Lung (tissue), 12 donors: ENCODE data around the gene BMX. TPM values are rescaled to one million over a fixed set of nuclear protein-coding genes. Genes with fewer than 3 reads are reported as not detected.

Experiments used
- ATAC-seq: fragments of 200-7000 bp; cut with Tn5 transposase; one replicate; pipeline ENCODE4 v1.9.1; 2020; ENCODE audit warnings: moderate number of reproducible peaks; ENCODE audit not compliant: insufficient read depth, low FRiP score
- DNase-seq, 3 donors: peaks; one replicate each; pipeline ENCODE4 v3.0.0-alpha.2; 2013 to 2017
- H3K27ac ChIP-seq, 2 donors: one replicate each; pipeline ENCODE4 v1.5.1; 2013; ENCODE audit warnings: mild to moderate bottlenecking in 2 of 2, moderate library complexity in 2 of 2, control low read depth in 1 of 2, inconsistent platforms in 1 of 2, low read depth in 1 of 2, low read length in 1 of 2
- H3K27me3 ChIP-seq, 3 donors: one replicate each; pipeline ENCODE4 v1.5.1; 2013; ENCODE audit warnings: low read length in 2 of 3; ENCODE audit not compliant: control insufficient read depth in 3 of 3, insufficient read depth in 3 of 3
- H3K36me3 ChIP-seq, 4 donors: one replicate each; pipeline ENCODE4 v1.5.1; 2013; ENCODE audit warnings: low read length in 4 of 4, mild to moderate bottlenecking in 1 of 4, moderate library complexity in 1 of 4; ENCODE audit not compliant: control insufficient read depth in 4 of 4, insufficient read depth in 4 of 4
- H3K4me1 ChIP-seq, 5 donors: one replicate each; pipeline ENCODE4 v1.5.1; 2013; ENCODE audit warnings: low read length in 5 of 5, mild to moderate bottlenecking in 2 of 5, moderate library complexity in 1 of 5; ENCODE audit not compliant: control insufficient read depth in 5 of 5, insufficient read depth in 5 of 5
- H3K4me3 ChIP-seq: one replicate; pipeline ENCODE4 v1.5.1; 2013; ENCODE audit warnings: mild to moderate bottlenecking, control low read depth, moderate library complexity
- H3K9ac ChIP-seq, 2 donors: one replicate each; pipeline ENCODE4 v1.5.1; 2013; ENCODE audit warnings: low read length in 2 of 2, control low read depth in 1 of 2; ENCODE audit not compliant: insufficient read depth in 1 of 2
- H3K9me3 ChIP-seq, 4 donors: one replicate each; pipeline ENCODE4 v1.5.1; 2013; ENCODE audit warnings: low read length in 3 of 4, mild to moderate bottlenecking in 1 of 4, moderate library complexity in 1 of 4; ENCODE audit not compliant: control insufficient read depth in 4 of 4, insufficient read depth in 3 of 4
- WGBS, 2 donors: extraction: QIAGEN DNeasy Blood & Tissue Kit; methylation state at CpG; one replicate each; pipeline ENCODE4 v1.1.7; 2013; 5-methylcytosine and 5-hydroxymethylcytosine counted together
- polyA plus RNA-seq, 2 donors: library from polyadenylated mRNA; stranded (reverse); fragments of 200-250 nt; gene quantifications; one replicate each; pipeline ENCODE4 v1.2.1, GENCODE V29; 2013
- total RNA-seq, 2 donors: library from RNA; depleted of rRNA in 1 of 2; stranded (reverse); fragments of >200 nt in 1 of 2; gene quantifications; one replicate each; pipeline ENCODE4 v1.2.1, GENCODE V29; 2014 to 2021
- TF ChIP-seq, protein P1 (sequence below): IDR thresholded peaks from 2 replicates; pipeline ENCODE4 v1.5.1; 2012; ENCODE audit warnings: mild to moderate bottlenecking; ENCODE audit errors: control extremely low read depth, extremely low read depth
- donor health status: control.
- donor health status: control.
- donor health status: Bipolar disorder and iron deficiency.
- donor health status: healthy.
- donor health status: DM: yes; HTN: yes; CAD: no.

The BMX gene
- total and polyA plus RNA-seq, 4 donors = 1.4 to 4.0 (median 2.5) TPM

- peaks cover 0 to 14% (median 0%) of the 10 kb centered on the region in 5 donors for H3K4me1 ChIP-seq
- H3K27ac ChIP-seq = no peak overlapping the region
- H3K9me3 ChIP-seq = no peaks in the 10 kb centered on the region
- no peaks in the 10 kb centered on the region for H3K36me3 ChIP-seq
- TF ChIP-seq, protein P1, sequence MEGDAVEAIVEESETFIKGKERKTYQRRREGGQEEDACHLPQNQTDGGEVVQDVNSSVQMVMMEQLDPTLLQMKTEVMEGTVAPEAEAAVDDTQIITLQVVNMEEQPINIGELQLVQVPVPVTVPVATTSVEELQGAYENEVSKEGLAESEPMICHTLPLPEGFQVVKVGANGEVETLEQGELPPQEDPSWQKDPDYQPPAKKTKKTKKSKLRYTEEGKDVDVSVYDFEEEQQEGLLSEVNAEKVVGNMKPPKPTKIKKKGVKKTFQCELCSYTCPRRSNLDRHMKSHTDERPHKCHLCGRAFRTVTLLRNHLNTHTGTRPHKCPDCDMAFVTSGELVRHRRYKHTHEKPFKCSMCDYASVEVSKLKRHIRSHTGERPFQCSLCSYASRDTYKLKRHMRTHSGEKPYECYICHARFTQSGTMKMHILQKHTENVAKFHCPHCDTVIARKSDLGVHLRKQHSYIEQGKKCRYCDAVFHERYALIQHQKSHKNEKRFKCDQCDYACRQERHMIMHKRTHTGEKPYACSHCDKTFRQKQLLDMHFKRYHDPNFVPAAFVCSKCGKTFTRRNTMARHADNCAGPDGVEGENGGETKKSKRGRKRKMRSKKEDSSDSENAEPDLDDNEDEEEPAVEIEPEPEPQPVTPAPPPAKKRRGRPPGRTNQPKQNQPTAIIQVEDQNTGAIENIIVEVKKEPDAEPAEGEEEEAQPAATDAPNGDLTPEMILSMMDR = no peak
- WGBS, 2 donors = 64 to 77% methylated on average over 8 of the region's 8 CpGs
- no peak overlapping the region for H3K4me3 ChIP-seq
- peaks cover 0 to 56% (median 24%) of the 10 kb centered on the region in 3 donors for H3K27me3 ChIP-seq
- H3K9ac ChIP-seq = no peak overlapping the region
- DNase-seq (peak in 1 of 3 donors; percentile 35), ATAC-seq (no peak)
These were observed 25.2 kb downstream of the BMX start for GRCh38 chrX:15525664-15526416.

DNA sequence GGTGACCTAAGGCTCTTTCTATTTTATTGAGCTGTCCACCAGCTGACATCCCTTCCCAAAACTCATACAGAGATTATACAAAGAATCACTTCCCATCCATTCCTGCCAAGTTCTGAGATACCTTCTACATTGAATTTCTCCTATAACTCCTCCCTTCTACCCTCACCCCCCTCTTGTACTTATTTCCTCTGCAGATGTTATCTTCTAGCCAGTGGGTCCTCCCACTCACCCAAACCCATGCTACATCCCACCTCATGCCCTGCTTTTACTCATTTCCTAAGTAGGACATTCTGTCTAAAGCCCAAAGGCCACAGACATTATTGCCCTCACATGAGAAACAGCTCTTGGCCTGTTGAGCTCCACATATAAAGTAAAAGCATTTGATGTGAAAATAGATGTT is 28.6 kb downstream of the BMX start:
- Histone ChIP-seq H3K9ac (no peak overlapping the region), H3K4me1 (peaks cover 0 to 11% (median 0%) of the 10 kb centered on the region in 5 donors), H3K27ac (no peak overlapping the region), H3K36me3 (no peaks in the 10 kb centered on the region), H3K9me3 (no peaks in the 10 kb centered on the region), H3K27me3 (peaks cover 0 to 44% (median 29%) of the 10 kb centered on the region in 3 donors), H3K4me3 (no peak overlapping the region)
- TF ChIP-seq, protein P1 = no peak
- no peak for DNase-seq
- ATAC-seq = no peak

- Histone ChIP-seq H3K27ac (no peak overlapping the region), H3K4me1 (peaks cover 0 to 4% (median 0%) of the 10 kb centered on the region in 5 donors), H3K9me3 (no peaks in the 10 kb centered on the region), H3K4me3 (no peak overlapping the region), H3K36me3 (no peaks in the 10 kb centered on the region), H3K27me3 (peaks cover 0 to 39% (median 32%) of the 10 kb centered on the region in 3 donors), H3K9ac (no peak overlapping the region)
- TF ChIP-seq, protein P1 = no peak
- DNase-seq (no peak), ATAC-seq (no peak)
- 66 to 93% methylated on average over 6 of the region's 6 CpGs for WGBS, 2 donors
These were observed 29.7 kb downstream of the BMX start for GRCh38 chrX:15530318-15530717.

- Histone ChIP-seq H3K9me3 (no peaks in the 10 kb centered on the region), H3K4me3 (no peak overlapping the region), H3K4me1 (no peaks in the 10 kb centered on the region), H3K27me3 (peaks cover 0 to 48% (median 23%) of the 10 kb centered on the region in 3 donors), H3K27ac (no peak overlapping the region), H3K36me3 (no peaks in the 10 kb centered on the region), H3K9ac (no peak overlapping the region)
- DNase-seq (no peak), ATAC-seq (no peak)
- TF ChIP-seq, protein P1 = no peak
- 22 to 52% methylated on average over 5 of the region's 5 CpGs for WGBS, 2 donors
These were observed 46.1 kb downstream of the BMX start for GRCh38 chrX:15546745-15547144.
